ENCODE measurements around the gene PLA2G12A. TPM values are rescaled to one million over a fixed set of nuclear protein-coding genes. Genes with fewer than 3 reads are reported as not detected.
A peak's percentile ranks its signal among the peaks of the same experiment; 100 is the strongest.

PLA2G12A gene
- total and polyA plus RNA-seq, 9 of the 15 experiments (the other 6 are each of a cell fraction or from before 2014, with no cell fraction given): 24.2 to 226 (median 80.5) TPM

DNA sequence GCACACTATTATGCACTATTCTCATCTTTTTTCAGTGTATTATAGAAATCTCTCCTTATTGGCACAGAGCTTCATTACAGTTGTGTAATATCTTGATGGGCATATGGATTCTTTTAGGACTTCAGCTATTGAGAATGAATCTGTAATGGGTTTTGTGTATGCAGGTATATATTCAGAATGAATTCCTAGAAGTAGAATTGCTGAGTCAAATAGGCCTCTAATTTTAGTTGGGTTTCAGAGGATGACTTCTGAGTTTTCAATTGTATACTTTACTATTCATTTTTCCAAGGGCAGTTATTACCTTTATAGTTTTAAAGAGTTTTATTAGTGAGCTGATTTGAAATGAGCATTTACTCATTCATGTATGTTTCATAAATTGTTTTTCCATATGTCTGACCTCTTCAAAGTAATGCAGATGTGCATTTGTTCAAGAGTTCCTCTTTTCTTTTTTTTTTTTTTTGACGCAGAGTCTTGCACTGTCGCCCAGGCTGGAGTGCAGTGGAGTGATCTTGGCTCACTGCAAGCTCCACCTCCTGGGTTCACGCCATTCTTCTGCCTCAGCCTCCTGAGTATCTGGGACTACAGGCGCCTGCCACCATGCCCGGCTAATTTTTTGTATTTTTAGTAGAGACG lies 46.1 kb downstream of the PLA2G12A start:
- no peak overlapping the region for H3K4me3 ChIP-seq
- ChIA-PET POLR2A (no interaction called here), CTCF (ENCODE audit: low intra/inter-chr PET ratio) (no interaction called here)
- no peak for TF ChIP-seq ZNF780A (CRISPR knock-in tag; IDR thresholded peaks at IDR 0.05)
- TF ChIP-seq ZNF316 (IDR thresholded peaks at IDR 0.05): peak; percentile 67
- no peak for TF ChIP-seq ZNF280A (IDR thresholded peaks at IDR 0.05; ENCODE audit: low read depth, partially characterized antibody)
- TF ChIP-seq HDAC1 (IDR thresholded peaks at IDR 0.05): no peak
- TF ChIP-seq SPI1 (IDR thresholded peaks at IDR 0.05; ENCODE audit: borderline replicate concordance, low read depth, low read length): peak; percentile 45; the same call in 1 of the 2 replicates
- TF ChIP-seq YBX1 (IDR thresholded peaks at IDR 0.05): no peak
- H3K27ac ChIP-seq (ENCODE audit: extremely low read depth, low read depth, low read length): no peak overlapping the region
- H3K36me3 ChIP-seq (ENCODE audit: control insufficient read depth, insufficient read depth, low read length): no peaks in the 10 kb centered on the region
- no peaks in the 10 kb centered on the region for H3K9me1 ChIP-seq (ENCODE audit: control insufficient read depth, insufficient read depth, low read length)
- H4K20me1 ChIP-seq (replicated peaks; ENCODE audit: control insufficient read depth, insufficient read depth, low read length): no peaks in the 10 kb centered on the region
- no peaks in the 10 kb centered on the region for H3K4me1 ChIP-seq (replicated peaks in 1 of 2; ENCODE audit: control insufficient read depth in 2 of 2, insufficient read depth in 2 of 2, low read length in 2 of 2)
- ATAC-seq (no peak), DNase-seq (ENCODE audit: extremely low read depth in 1 of 4, low spot score in 3 of 4) (no peak), FAIRE-seq (no peak)
- H3K4me2 ChIP-seq (ENCODE audit: insufficient read depth, low read length): no peak overlapping the region
- H3K9ac ChIP-seq (ENCODE audit: insufficient read depth in 1 of 2, low read depth in 2 of 2, low read length in 2 of 2): no peak overlapping the region
- 29% methylated on average over 2 of the region's 6 CpGs for WGBS (ENCODE audit: insufficient coverage, low coverage, missing lambda C conversion rate)
- intact Hi-C loops (cut with micrococcal nuclease): no loop called here
- no peaks in the 10 kb centered on the region for H3K9me3 ChIP-seq (replicated peaks; ENCODE audit: control insufficient read depth, insufficient read depth, low read depth, low read length)
- BruUV-seq (replicated peaks): no TSS peak
- in situ Hi-C loops (cut with MboI): no loop called here
- no peaks in the 10 kb centered on the region for H3K27me3 ChIP-seq (ENCODE audit: control insufficient read depth in 2 of 2, insufficient read depth in 2 of 2, low read length in 2 of 2)
- H2AFZ ChIP-seq (ENCODE audit: low read depth, low read length): no peak overlapping the region
- H3K79me2 ChIP-seq (ENCODE audit: control insufficient read depth, insufficient read depth, low read length): no peaks in the 10 kb centered on the region

Data from K562 (cell line).